Stomach (tissue), 4 donors: Measurements from ENCODE around the gene TLL2.

Source experiments
- EP300 ChIP-seq: sonication (generic); formaldehyde crosslinking; IDR thresholded peaks from one replicate; pipeline ENCODE4 v1.6.1; 2017; ENCODE audit warnings: antibody characterized with exemption
- POLR2A ChIP-seq, 4 donors: fragments of 450-650 bp; IDR thresholded peaks; one replicate each; pipeline ENCODE4 v1.6.1; 2016; ENCODE audit warnings: antibody characterized with exemption in 4 of 4, control low read depth in 2 of 4, mild to moderate bottlenecking in 1 of 4, moderate library complexity in 1 of 4
- POLR2AphosphoS5 ChIP-seq, 3 donors: sonication (generic); formaldehyde crosslinking; IDR thresholded peaks; one replicate each; pipeline ENCODE4 v1.6.1; 2016; ENCODE audit warnings: antibody characterized with exemption in 3 of 3
- TF ChIP-seq, protein P1 (sequence below), 7 experiments: fragments of 450-650 bp in 4 of 7; fragments of 200-600 bp in 3 of 7; sonication (generic) in 3 of 7; IDR thresholded peaks; one replicate each; pipeline ENCODE4 v1.5.1; 2016 to 2019; ENCODE audit warnings: antibody characterized with exemption in 7 of 7, control low read depth in 2 of 7, mild to moderate bottlenecking in 1 of 7

- TF ChIP-seq, protein P1, sequence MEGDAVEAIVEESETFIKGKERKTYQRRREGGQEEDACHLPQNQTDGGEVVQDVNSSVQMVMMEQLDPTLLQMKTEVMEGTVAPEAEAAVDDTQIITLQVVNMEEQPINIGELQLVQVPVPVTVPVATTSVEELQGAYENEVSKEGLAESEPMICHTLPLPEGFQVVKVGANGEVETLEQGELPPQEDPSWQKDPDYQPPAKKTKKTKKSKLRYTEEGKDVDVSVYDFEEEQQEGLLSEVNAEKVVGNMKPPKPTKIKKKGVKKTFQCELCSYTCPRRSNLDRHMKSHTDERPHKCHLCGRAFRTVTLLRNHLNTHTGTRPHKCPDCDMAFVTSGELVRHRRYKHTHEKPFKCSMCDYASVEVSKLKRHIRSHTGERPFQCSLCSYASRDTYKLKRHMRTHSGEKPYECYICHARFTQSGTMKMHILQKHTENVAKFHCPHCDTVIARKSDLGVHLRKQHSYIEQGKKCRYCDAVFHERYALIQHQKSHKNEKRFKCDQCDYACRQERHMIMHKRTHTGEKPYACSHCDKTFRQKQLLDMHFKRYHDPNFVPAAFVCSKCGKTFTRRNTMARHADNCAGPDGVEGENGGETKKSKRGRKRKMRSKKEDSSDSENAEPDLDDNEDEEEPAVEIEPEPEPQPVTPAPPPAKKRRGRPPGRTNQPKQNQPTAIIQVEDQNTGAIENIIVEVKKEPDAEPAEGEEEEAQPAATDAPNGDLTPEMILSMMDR (IDR thresholded peaks at IDR 0.05): no peak
- TF ChIP-seq POLR2A (IDR thresholded peaks at IDR 0.05) (no peak), POLR2AphosphoS5 (IDR thresholded peaks at IDR 0.05) (no peak), EP300 (no peak)
These were observed 47.5 kb upstream of the TLL2 start for GRCh38 chr10:96560966-96561887.
